Transverse colon (tissue), 4 donors: ENCODE results near the gene EGFR. TPM values are rescaled to one million over a fixed set of nuclear protein-coding genes. Genes with fewer than 3 reads are reported as not detected.

ENCODE experiments used
- DNase-seq: peaks from one replicate; pipeline ENCODE4 v3.0.0-alpha.2; 2019
- H3K27ac ChIP-seq, 4 donors: fragments of 200-600 bp; sonication (generic); 2 replicates each; pipeline ENCODE4 v1.5.1; 2016 to 2018; ENCODE audit warnings: inconsistent platforms in 4 of 4
- H3K27me3 ChIP-seq: fragments of 200-600 bp; sonication (generic); 2 replicates; pipeline ENCODE4 v1.5.1; 2017; ENCODE audit warnings: inconsistent platforms
- H3K36me3 ChIP-seq, 4 donors: fragments of 200-600 bp; sonication (generic); 2 replicates each; pipeline ENCODE4 v1.5.1; 2017 to 2019; ENCODE audit warnings: inconsistent platforms in 4 of 4
- H3K4me1 ChIP-seq, 4 donors: fragments of 200-600 bp; sonication (generic); 2 replicates each; pipeline ENCODE4 v1.5.1; 2017 to 2020; ENCODE audit warnings: inconsistent platforms in 4 of 4
- H3K4me3 ChIP-seq, 4 donors: fragments of 200-600 bp; sonication (generic); 1 replicate in 1 of 4; 2 replicates in 3 of 4; pipeline versions ENCODE4 v1.5.1 to v1.6.1; 2017 to 2019; ENCODE audit warnings: inconsistent platforms in 4 of 4
- H3K9me3 ChIP-seq, 2 donors: fragments of 200-600 bp; sonication (generic); 2 replicates each; pipeline ENCODE4 v1.5.1; 2017 to 2019; ENCODE audit warnings: inconsistent platforms in 2 of 2
- EP300 ChIP-seq: sonication (generic); formaldehyde crosslinking; IDR thresholded peaks from one replicate; pipeline ENCODE4 v1.6.1; 2017; ENCODE audit warnings: antibody characterized with exemption, low read depth
- POLR2A ChIP-seq: fragments of 450-650 bp; IDR thresholded peaks from one replicate; pipeline ENCODE4 v1.6.1; 2016; ENCODE audit warnings: antibody characterized with exemption, mild to moderate bottlenecking, moderate library complexity
- POLR2AphosphoS5 ChIP-seq, 3 donors: sonication (generic); formaldehyde crosslinking; IDR thresholded peaks; one replicate each; pipeline ENCODE4 v1.6.1; 2016; ENCODE audit warnings: antibody characterized with exemption in 3 of 3
- WGBS, 2 donors: methylation state at CpG; one replicate each; pipeline ENCODE4 v1.1.5; 2018; ENCODE audit warnings: low coverage in 1 of 2; 5-methylcytosine and 5-hydroxymethylcytosine counted together
- in situ Hi-C, 4 donors: fragments of 200-750 bp; cut with MboI; loops; one replicate each; pipeline versions ENCODE4 v1.15.0 to v1.15.1; 2017; ENCODE audit warnings: low sequenced_read_pairs in 3 of 4, low pct_ligation_motif_present in 1 of 4, low pct_unique_long_range_greater_than_20kb in 1 of 4
- intact Hi-C: fragments of 100-400 bp; cut with DNase I; formaldehyde crosslinking; loops from one replicate; pipeline ENCODE4 v1.15.1; 2023; ENCODE audit warnings: low total_unique reads
- total RNA-seq, 4 donors: library from RNA; depleted of rRNA; stranded (reverse); fragments of >200 nt; gene quantifications; one replicate each; pipeline ENCODE4 v1.1.0, GENCODE V29; 2016
- TF ChIP-seq, protein P1 (sequence below), 5 experiments: fragments of 200-600 bp in 3 of 5; fragments of 450-650 bp in 2 of 5; sonication (generic) in 3 of 5; IDR thresholded peaks; 1 replicate in 2 of 5; 2 replicates in 3 of 5; pipeline ENCODE4 v1.5.1; 2016 to 2017; ENCODE audit warnings: antibody characterized with exemption in 5 of 5, inconsistent platforms in 3 of 5, mild to moderate bottlenecking in 2 of 5, moderate library complexity in 1 of 5

The EGFR gene
- total RNA-seq, 4 donors from 2014 or later = 40.0 to 85.7 (median 72.9) TPM

DNA sequence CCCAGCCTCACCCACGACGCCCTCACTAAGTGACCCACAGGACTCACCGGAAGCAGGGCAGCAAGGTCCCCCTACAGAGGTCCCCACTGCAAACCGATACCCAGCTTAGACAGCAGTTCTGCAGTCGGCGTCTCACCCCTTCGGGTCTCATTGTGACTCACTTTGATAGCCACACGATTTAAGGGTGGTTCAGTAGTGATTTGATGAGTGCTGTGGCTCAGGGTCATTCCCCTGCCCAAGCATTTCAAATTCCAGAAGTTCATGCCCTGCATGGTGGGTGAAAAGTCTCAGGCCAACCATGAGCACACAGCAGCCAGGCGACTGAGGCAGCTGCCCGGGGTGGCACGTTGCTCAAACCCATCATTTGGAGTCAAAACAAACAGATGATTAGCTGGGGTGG, 93.2 kb downstream of the EGFR start:
- no peak overlapping the region for H3K27ac ChIP-seq
- intact Hi-C loops = no loop called here

DNA sequence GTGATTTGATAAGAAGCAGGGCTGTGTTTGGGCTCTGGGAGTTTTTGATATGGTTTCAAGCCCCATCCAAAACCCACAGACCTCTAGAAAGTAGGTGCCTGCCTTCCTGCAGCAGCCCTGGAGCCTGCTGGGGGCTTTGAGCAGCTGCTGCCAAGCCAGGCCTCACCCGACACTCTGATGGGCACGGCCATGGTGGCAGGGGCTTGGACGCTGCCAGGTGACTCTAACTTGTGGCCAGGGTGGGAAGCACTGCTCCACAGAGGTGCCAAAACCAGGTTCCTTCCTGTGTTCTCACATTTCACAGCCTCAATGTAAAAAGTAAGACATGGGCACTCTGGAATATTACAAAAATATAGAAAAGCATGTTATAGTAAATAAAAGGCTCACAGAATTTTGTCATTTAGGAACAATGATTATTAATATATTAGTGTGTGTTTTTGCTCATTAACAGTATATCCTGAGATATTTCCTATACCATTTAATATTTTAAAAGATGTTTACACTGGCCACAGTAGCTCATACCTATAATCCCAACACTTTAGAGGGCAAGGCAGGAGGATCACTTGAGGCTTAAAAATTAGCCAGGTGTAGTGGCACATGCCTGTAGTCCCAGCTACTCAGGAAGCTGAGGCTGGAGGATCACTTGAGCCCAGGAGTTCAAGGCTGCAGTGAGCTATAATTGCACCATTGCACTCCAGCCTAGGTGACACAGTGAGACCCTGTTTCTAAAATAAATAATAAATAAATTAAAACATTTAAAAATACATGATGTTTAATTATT, 95.1 kb downstream of the EGFR start:
- 73% methylated on average over 3 of the region's 3 CpGs; no CpG with 5 or more reads in 1 of the 2 donors for WGBS, 2 donors
- in situ Hi-C loops = no loop called here

More for the DNA sequence above, 93.2 kb downstream of the EGFR start:
- Histone ChIP-seq H3K9me3 (no peaks in the 10 kb centered on the region), H3K4me3 (no peak overlapping the region), H3K36me3 (no peaks in the 10 kb centered on the region), H3K27me3 (no peaks in the 10 kb centered on the region), H3K4me1 (peaks cover 0 to 10% (median 0%) of the 10 kb centered on the region in 4 donors)
- in situ Hi-C loops = no loop called here
- TF ChIP-seq POLR2A (no peak), POLR2AphosphoS5 (IDR thresholded peaks at IDR 0.05) (no peak), EP300 (no peak)
- WGBS, 2 donors = 87% methylated on average over 11 of the region's 11 CpGs; no CpG with 5 or more reads in 1 of the 2 donors
- DNase-seq = no peak

GRCh38 chr7:55117286-55117685, 98.5 kb downstream of the EGFR start:
- no peak overlapping the region for H3K4me3 ChIP-seq
- H3K27ac ChIP-seq = no peak overlapping the region
- no peak for DNase-seq
- 91 to 100% methylated on average over 5 to 7 of the region's 7 CpGs for WGBS, 2 donors
- TF ChIP-seq POLR2AphosphoS5 (IDR thresholded peaks at IDR 0.05) (no peak), POLR2A (no peak), EP300 (no peak)
- TF ChIP-seq, protein P1, sequence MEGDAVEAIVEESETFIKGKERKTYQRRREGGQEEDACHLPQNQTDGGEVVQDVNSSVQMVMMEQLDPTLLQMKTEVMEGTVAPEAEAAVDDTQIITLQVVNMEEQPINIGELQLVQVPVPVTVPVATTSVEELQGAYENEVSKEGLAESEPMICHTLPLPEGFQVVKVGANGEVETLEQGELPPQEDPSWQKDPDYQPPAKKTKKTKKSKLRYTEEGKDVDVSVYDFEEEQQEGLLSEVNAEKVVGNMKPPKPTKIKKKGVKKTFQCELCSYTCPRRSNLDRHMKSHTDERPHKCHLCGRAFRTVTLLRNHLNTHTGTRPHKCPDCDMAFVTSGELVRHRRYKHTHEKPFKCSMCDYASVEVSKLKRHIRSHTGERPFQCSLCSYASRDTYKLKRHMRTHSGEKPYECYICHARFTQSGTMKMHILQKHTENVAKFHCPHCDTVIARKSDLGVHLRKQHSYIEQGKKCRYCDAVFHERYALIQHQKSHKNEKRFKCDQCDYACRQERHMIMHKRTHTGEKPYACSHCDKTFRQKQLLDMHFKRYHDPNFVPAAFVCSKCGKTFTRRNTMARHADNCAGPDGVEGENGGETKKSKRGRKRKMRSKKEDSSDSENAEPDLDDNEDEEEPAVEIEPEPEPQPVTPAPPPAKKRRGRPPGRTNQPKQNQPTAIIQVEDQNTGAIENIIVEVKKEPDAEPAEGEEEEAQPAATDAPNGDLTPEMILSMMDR (IDR thresholded peaks at IDR 0.05) = no peak
- in situ Hi-C loops = no loop called here
- H3K27me3 ChIP-seq = no peaks in the 10 kb centered on the region
- intact Hi-C loops = no loop called here
- H3K36me3 ChIP-seq = peaks cover 0 to 1% (median 0%) of the 10 kb centered on the region in 4 donors
- peaks cover 6 to 15% (median 14%) of the 10 kb centered on the region in 4 donors for H3K4me1 ChIP-seq
- H3K9me3 ChIP-seq = no peaks in the 10 kb centered on the region

More for the DNA sequence above, 95.1 kb downstream of the EGFR start:
- Histone ChIP-seq H3K4me1 (peaks cover 0 to 10% (median 0%) of the 10 kb centered on the region in 4 donors), H3K4me3 (no peak overlapping the region), H3K27ac (no peak overlapping the region), H3K36me3 (peaks cover 0 to under 1% (median 0%) of the 10 kb centered on the region in 4 donors), H3K27me3 (no peaks in the 10 kb centered on the region), H3K9me3 (no peaks in the 10 kb centered on the region)
- intact Hi-C loops = no loop called here
- DNase-seq = no peak
- TF ChIP-seq EP300 (no peak), POLR2A (no peak), POLR2AphosphoS5 (IDR thresholded peaks at IDR 0.05) (no peak)
- TF ChIP-seq, protein P1 (IDR thresholded peaks at IDR 0.05) = no peak

DNA sequence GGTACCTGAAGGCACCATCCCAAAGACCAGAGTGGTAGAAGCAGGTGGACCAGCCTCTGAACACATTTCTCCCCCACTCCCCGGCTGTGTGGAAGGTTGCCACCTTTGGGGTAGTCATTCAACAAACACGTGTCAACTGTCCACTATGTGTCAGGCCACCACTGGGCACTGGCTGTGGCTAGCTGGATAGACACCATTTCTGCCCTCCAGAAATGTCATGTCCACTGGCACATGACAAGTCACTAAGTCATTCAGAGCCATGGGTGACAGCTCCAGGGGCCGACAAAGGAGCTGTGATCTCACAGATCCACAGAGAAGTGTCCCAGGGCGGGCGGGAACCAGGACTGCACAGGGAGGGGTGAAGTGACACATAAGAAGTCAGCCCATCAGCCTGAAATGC, 99.6 kb downstream of the EGFR start:
- 85% methylated on average over 5 of the region's 5 CpGs; no CpG with 5 or more reads in 1 of the 2 donors for WGBS, 2 donors
- no peaks in the 10 kb centered on the region for H3K27me3 ChIP-seq
- peaks cover 0 to 1% (median 0%) of the 10 kb centered on the region in 4 donors for H3K36me3 ChIP-seq
- no peaks in the 10 kb centered on the region for H3K9me3 ChIP-seq
- in situ Hi-C loops = no loop called here
- no peak for DNase-seq
- H3K4me3 ChIP-seq = no peak overlapping the region
- intact Hi-C loops = no loop called here
- TF ChIP-seq, protein P1 (IDR thresholded peaks at IDR 0.05) = no peak
- TF ChIP-seq POLR2AphosphoS5 (IDR thresholded peaks at IDR 0.05) (no peak), POLR2A (no peak), EP300 (no peak)
- H3K4me1 ChIP-seq = peaks cover 6 to 15% (median 14%) of the 10 kb centered on the region in 4 donors
- H3K27ac ChIP-seq = no peak overlapping the region
